Measurements from ENCODE around the gene GPR33.
"Not testable (repeated sequence)": the region's sequence is repeated elsewhere in the genome, so short reads cannot be mapped to it uniquely, and the experiment has no call there.

The GPR33 gene

DNA sequence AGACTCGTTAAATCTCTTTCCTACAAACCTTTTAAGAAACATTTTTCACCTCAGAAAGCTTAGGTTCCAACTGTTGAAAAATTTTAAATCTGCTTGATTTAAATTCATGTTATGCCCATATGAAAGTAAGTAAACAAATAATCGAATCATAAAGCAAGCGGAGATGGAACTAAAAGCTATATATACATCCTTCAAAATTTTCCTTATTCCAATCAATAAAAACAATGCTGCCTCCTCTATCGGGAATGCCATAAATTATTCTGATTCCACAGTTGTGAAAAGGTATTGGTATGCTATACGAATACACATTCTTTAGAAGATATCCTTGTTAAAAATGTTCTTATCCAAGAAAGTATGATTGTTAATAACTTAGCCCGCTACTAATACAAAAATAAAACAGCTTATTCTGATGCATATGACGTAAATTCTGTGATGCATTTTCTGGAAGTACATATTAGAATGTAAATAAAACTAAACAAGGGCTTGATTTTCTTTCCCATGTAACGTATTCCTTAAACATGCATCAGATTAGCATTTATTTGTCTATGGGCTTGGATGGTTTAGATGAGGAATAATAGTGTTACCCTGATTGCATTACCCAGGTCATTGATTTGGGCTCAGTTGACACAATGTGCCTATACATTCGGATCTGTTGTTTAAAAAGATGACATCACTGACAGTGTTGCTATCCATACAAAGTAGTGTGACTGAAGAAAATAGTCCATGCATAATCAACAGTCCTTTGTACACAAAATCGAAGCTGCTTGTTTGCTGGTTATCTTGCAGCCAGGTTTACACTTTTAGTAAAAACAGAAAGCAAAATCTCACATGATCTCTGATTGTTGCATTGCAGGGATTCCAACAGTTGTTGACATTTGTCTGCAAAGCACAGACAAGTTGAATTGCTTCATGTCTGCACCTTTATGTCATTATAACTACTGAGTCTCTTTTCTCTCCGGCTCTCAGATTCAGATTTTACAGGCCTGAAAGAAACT, 29.9 kb downstream of the GPR33 start:
- DNase-seq: no peak

DNA sequence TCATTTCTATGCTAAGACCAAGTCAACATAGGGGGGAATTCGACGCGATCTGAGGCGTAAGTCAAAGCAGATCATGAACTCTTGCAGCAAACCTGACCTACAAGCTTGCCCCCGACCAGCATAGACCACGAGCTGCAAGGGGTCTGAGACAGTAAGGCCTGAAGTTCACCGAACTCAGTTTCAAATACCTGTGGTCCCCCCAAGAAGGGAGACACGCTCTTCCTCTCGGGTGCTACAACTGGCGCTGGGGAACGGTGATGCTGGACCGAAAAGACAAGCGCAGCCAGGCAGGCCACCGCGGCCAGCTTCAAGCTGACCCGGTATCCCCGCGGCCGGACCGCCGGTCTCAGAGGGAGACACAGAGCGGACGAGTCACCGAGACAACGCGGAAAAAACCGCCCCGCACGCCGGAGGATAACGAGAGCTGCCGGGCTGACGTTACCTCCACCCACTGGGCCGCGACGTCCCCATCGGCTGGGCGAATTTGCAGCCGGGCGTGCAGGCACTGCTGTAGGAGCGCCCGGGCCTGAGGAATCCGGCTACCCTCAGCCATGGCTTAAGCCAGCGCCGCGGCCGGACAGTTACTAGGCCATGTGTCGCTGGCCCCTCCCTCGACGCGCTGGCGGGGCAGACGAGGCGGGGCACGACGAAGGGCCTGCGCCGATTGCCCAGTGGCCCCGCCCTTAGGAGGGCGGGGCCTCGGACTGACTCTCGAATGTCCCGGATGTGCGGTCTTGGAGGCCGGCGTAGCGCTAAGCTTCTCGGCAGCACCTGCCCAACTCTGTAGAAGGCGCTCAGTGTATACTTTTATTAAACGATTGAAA, 30.8 kb downstream of the GPR33 start, which contains the start of gene DTD2:
Gene DTD2, minus strand, starts transcription at position 666 of the 824 bp plus-strand sequence. Its CDS starts 113 bp downstream, at position 553.
- DNase-seq: peak; percentile 98

DNA sequence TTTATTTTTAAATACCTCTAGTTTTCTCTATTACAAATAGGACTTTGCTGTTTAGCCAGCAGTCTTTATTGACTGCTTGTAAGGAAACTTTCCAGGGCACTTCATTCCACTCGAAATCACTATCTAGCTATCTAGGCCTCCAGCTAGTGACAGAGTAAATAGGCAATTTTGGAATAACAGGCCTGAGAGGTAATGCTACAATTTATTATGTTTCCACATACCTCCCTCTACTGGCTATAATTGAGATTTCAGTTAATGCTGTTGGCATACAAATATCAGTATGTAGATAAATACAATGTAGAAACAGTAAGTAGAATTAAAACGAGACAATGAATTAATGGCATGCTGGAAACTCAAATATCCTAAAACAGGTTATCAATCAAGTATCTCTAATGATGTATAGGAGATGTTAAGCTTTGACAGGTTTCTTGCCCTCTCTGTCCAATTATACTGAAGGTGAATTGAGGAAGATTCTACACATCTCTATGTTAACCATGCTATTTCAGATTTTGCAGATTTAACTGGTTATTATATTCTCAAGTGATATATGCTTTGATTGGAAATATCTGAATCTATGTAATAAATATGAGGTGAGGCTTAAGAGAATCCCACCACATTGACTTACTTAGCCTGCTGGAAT, 37.7 kb downstream of the GPR33 start:
- no peak for DNase-seq

DNA sequence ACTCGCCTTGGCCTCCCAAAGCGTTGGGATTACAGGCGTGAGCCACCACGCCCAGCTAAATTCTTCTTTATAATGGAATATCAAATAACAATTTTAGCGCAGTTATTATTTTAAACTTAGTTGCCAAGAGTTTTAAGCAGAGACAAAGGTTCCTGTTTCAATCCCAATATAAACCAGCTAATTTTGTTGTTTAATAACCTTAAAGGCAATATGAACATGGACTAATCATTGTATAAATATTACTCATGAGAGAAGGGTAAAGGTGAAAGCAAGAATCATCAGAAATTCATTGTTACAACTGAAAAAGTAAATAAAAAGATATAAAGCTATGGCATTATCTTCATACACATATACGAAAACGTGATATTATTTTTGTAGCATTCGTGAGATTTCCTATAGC, 38.7 kb downstream of the GPR33 start:
- no peak for DNase-seq

DNA sequence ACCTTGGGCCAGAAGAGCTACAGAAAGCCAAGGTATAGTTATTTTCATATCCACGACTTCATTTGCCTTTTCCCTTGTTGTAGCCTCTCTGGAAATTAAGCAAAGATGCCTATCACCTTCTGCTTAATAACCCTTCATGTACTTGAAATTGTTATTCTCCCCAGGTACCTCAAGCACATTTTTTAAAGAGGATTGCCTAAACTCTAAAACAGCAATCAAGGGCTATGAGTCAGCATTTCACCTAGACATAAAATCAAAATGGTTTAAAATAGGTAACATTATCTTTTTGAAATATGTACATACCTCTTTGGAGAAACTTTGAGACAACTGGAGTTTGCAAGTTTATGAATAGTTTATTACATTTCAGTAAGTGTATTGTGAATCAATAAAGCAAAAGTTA, 42.1 kb downstream of the GPR33 start:
- DNase-seq: no peak

DNA sequence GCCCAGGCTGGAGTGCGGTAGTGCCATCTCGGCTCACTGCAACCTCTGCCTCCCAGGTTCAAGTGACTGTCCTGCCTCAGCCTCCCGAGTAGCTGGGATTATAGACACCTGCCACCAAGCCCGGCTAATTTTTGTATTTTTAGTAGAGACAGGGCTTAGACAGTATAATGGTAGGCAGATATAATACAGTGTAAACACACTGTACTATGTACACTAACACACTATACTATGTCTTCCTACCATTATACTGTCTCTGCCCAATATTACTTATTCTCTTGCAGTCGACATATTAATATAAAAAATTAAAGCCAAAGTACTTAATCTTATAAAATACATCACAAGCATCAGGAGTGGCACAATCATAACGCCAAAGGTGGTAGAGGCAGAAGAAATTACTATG, 45.6 kb downstream of the GPR33 start:
- DNase-seq: no peak

DNA sequence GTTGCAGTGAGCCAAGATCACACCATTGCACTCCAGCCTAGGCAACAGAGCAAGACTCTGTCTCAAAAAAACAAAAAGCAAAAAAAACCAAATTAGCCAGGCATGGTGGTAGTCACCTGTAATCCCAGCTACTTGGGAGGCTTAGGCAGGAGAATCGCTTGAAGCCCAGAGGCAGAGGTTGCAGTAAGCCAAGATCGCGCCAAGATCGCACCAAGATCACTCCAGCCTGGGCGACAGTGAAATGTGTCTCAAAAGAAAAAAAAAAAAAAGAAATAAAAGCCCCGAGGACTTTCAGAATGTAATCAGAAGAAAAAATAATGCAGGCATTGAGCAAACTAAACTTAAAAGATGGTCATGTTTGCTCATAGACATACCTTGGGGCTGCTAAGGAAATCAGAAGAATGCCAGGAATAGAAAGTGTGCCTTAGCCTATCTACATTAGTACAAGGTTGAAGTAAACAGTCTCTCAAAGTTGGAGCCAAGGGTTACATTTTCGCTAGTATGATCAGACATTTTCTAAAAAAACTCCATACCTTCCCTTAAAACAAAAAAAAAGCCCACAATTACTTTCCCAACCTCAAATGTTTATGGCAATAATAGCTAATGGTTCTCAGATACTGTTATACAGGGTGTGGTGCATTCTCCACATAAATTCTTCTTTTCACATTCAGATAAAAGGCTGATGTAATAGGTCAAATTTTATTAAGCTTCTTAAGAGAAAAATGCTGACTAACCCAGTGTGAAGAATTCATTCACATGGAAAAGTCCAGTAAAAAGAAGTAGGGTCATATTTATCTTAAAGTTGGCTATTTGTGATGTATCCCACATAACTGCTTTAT, 46.3 kb downstream of the GPR33 start:
- no peak for DNase-seq

DNA sequence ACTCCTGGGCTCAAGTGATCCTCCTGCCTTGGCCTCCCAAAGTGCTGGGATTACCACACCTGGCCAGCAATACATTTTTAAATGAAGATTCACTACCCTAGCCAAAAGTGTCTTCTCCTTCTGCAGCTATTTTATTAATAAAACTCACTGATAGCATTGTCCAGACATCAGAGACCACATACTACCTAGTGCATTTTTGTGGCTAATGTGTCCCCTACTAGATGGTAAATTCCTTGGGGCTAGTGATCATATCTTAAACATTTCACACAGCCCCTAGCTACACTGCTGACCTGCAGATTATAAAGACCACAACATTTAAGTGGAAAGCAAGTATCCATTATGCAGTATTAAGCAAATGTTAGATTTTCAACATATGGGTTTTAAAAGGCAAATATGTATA, 47.6 kb downstream of the GPR33 start:
- DNase-seq: no peak

DNA sequence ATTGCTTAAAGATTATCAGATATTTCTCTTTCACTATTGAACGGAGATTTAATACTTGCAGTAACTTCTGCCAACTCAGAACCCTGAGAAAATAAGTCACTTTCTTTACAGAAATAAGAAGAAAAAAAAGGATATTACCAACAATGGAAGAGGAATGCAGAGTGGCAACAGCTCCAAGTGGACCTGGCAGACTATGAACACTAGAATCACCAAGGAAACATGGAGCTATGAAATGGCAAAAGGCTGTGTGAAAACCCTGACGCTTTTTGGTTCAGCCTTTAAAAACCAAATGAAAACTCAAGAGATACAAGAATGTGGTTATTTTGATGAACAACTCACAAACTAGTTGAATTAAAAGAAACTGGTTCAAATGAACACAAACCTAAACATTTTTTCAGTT, 48.3 kb downstream of the GPR33 start:
- DNase-seq: no peak

DNA sequence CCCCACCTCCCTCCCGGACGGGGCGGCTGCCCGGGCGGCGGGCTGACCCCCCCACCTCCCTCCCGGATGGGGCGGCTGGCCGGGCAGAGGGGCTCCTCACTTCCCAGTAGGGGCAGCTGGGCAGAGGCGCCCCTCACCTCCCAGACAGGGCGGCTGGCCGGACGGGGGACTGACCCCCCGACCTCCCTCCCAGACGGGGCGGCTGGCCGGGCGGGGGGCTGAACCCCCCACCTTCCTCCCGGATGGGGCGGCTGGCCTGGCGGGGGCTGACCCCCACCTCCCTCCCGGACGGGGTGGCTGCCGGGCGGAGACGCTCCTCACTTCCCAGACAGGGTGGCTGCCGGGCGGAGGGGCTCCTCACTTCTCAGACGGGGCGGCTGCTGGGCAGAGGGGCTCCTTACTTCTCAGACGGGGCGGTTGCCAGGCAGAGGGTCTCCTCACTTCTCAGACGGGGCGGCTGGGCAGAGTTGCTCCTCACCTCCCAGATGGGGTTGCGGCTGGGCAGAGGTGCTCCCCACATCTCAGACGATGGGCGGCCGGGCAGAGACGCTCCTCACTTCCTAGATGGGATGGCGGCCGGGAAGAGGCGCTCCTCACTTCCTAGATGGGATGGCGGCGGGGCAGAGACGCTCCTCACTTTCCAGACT, 50.7 kb downstream of the GPR33 start:
- DNase-seq: not testable (repeated sequence)

DNA sequence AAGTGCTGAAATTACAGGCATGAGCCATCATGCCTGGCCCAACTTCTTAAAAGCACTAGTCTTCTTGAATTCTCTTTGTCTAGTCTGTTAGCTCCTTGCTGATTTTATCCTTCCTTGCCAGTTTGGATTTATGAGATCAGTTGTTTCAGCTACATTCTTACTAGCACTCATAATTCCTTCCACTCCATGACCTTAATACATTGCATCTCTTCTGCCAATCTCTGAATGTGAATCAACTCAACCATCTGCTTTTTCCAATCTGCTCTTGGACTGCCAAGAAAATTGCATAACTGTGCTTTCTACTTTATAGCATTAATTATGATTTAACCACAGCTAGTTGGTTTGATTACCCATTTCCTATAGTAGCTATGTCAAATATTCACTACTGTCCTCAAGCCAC, 52.6 kb downstream of the GPR33 start:
- DNase-seq: no peak

All from right kidney (tissue), 1 donor.